Suprapubic skin (tissue), 4 donors: Measurements from ENCODE around the gene NDUFV3.

Experiments used
- CTCF ChIP-seq, 2 donors: fragments of 200-600 bp in 1 of 2; fragments of 450-650 bp in 1 of 2; sonication (generic) in 1 of 2; IDR thresholded peaks; one replicate each; pipeline ENCODE4 v1.5.1; 2016 to 2019; ENCODE audit warnings: antibody characterized with exemption in 2 of 2, mild to moderate bottlenecking in 1 of 2, moderate library complexity in 1 of 2
- EP300 ChIP-seq: sonication (generic); formaldehyde crosslinking; IDR thresholded peaks from one replicate; pipeline ENCODE4 v1.6.1; 2017; ENCODE audit warnings: antibody characterized with exemption
- POLR2AphosphoS5 ChIP-seq, 3 donors: sonication (generic); formaldehyde crosslinking; IDR thresholded peaks; one replicate each; pipeline ENCODE4 v1.6.1; 2017; ENCODE audit warnings: antibody characterized with exemption in 3 of 3

GRCh38 chr21:42848932-42849758, 44.0 kb upstream of the NDUFV3 start:
- no peak for TF ChIP-seq EP300
- no peak for TF ChIP-seq CTCF (IDR thresholded peaks at IDR 0.05)
- TF ChIP-seq POLR2AphosphoS5 (IDR thresholded peaks at IDR 0.05), result no peak
